ENCODE results near the gene ADAMTS17.

Gene ADAMTS17

DNA sequence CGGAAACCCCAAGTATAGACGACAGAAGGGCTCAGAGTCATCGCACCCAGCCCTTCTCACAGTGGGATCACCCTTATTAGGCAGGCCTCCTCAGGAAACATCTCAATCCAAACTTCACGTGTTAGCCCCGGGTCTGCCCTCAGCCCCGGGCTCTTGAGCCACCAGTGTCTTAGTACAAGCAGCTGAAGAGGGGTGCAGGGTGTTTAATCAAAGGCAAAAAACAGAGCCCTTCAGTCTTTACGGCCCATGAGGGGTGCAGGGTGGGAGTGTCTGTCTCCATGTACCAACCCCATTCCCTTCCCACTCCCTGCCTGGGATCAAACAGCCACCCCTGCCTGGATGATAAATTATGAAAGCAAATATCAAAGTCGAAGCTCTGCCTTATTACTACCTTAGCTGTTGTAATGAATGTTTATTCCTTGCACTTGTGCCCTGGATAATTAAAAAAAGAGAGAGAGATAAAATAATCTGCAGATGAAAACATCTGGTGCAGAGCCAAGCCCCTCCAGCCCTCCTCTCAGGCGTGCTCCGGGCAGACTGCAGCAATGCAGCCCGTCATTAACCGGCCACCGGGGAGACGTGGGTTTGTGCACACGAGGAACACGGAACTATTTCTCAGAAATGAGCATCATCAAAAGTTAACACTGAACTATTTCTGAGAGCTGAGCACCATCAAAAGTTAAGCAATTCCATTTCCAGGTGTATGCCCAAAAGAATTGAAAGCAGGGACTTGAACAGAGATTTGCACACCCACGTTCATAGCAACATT, 64.5 kb downstream of the ADAMTS17 start:
- no peak for DNase-seq (ENCODE audit: low read depth)

DNA sequence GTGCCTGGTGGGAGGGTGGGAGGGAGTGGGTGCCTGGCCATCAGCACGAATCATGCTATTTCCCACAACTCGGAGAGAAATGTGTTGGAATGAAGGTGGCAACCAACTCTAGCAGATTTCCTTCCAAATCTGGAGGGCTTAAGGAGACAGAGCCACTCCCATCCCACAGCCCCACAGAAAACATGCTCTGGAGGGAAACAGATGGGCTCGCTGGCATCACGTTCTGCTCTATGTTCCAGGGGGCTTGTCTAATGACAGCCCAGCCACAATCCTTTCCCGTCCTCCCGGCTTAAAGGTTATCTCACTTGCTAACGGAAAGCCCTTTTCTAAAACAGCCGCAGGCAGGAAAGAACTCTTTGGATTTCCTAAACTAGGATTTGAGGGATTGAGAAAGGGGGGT, 65.3 kb downstream of the ADAMTS17 start:
- DNase-seq (ENCODE audit: low read depth) = no peak

DNA sequence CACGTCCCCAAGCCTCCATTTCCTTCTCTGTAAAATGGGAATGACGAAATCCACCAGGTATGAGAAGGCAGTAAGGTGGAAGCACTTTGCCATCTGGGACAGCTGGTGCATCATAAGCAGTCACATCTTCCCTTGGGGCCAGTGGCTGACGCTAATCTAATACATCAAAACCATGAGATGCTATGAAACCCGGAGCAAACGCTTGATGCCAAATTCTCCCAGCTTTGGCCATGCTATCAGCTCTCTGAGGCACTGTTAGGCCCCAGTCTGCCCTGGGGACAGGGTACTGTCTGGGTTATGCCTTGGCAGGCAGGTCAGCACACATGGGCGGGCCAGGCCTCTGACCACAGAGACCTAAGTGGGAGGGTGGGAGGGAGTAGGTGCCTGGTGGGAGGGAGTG, 66.1 kb downstream of the ADAMTS17 start:
- no peak for DNase-seq (ENCODE audit: low read depth)

DNA sequence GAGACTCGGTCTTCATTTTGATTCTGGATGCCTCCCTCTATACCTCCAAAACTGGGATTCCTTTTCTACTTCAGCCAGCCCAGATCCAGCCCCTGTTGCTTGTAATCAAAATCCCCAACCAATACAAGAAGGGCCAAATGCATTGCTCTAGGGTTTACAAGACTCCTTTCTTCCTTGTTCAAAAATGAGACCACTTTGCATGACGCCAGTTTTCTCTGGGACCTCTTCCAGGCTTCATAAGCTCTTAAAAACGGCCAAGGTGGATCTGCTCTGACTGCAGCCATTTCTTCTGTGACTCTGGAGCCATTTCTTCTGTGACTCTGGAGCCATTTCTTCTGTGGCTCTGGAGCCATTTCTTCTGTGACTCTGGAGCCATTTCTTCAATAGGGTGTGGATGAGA, 71.9 kb downstream of the ADAMTS17 start:
- no peak for DNase-seq (ENCODE audit: low read depth)

DNA sequence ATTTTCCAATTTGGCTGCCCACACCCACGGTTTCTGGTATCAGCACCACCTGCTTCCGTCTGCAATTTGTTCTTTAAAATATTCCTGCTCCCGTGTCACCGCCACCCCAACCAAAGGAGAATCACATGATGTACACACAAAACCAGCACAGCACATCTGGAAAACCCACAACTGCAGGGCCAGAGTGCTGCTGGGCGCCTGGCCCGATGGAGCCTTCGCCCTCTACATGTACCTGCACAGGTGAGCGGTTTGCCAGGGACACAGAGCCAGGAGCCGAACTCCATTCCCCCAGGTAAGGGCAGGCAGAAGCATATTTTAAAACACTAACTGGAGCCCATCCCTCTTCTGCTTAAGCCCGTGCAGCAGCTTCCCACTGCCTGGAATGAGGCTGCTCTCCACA, 75.6 kb downstream of the ADAMTS17 start:
- DNase-seq (ENCODE audit: low read depth) = no peak

DNA sequence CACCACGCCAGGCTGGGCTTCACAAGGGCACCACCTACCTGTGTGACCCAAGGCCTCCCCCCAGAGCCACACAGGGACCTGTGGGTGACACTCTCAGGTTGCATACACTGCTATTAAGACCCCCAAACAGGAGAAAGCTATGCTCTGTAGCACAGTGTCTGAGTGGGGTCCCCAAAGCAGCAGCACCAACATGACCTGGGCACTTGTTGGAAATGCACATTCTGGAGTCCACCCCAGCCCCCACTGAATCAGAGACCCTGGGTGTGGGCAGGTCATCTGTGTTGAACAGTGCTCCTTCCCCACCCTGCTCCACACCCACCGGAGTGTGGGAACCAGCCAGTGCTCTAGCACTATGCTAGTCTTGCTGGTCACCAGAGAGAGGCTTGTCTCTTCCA, 76.1 kb downstream of the ADAMTS17 start:
- no peak for DNase-seq (ENCODE audit: low read depth)

DNA sequence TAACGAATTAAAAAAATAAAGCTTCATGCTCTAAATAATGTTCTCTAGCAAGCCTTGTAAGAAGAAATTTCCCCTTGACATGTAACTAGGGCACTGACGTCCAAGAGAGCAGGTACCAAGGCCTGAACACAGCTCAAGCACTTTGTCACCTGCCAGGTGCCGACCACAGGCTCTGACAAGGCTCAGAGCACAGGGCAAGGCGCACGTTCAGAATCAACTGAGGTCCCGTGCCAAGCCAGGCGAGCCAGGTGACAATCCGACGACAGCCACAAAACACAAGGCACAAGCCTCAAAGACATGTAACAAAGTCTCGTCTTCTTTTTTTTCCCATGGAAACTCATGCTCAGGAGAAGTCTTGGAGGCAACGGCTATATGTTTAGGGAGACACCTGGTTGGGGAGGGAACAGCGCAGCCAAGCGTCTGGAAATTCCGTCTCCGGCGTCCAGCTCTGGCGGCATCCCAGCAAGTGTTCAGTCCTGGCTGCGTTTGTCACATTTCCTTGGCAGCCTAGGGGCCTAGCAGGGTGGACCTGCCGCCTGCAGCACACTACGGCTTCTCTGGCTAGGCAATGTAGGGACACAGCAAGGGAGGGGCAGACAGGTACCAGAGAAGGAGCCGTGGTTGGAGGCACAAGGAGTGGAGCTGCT, 76.7 kb downstream of the ADAMTS17 start:
- DNase-seq (ENCODE audit: low read depth) = no peak

DNA sequence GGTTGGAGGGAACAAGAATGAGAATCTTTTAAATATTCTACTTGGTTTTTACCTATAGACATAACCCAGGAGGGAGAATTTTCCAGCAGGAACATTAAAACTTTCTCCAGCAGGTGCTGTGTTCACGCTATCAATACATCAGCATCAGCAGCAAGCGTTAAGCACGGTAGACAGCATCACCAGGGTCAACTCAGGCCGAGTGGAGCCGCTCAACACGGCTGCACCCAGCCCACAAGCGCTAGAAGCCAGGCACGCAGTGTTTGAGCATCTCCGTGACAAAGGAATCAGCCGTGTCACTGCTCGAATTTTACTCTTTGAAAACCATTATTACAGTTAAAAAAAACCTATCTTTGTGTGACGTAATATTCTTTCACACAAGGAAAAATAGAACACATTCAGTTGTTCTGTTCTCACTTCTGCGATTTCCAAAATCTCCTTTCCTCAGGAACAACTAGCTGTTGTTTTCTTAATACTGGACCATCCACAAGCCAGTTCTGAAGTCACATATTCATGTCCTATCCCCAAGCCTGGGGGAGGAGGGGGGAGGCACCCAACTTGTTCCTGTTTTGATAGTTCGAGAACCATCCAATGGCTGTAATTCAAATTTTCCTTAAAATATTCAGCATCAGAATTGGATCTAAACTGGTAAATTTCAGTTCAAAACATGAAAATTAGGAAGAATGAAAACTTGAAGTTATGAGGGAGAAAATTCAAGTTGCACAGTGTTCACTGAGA, 77.9 kb downstream of the ADAMTS17 start:
- no peak for DNase-seq (ENCODE audit: low read depth)

DNA sequence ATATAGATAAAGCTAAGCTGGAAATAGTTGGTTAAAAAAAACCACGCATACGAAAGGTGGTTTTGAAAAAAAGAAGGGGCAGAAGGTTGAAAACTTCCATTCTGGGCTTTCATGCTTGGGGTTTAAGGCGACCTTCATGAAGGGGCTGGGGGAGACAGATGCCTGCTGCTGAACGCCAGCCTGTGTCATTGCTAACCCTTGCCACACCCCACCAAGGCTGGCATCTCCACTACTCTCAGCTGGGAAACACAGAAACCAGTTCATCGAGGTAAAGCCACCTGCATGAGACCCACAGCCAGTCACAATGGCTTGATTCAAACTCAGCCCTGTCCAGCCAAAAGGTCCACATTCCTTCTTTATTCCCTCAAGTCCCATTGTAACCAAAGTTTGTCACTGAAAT, 78.7 kb downstream of the ADAMTS17 start:
- no peak for DNase-seq (ENCODE audit: low read depth)

DNA sequence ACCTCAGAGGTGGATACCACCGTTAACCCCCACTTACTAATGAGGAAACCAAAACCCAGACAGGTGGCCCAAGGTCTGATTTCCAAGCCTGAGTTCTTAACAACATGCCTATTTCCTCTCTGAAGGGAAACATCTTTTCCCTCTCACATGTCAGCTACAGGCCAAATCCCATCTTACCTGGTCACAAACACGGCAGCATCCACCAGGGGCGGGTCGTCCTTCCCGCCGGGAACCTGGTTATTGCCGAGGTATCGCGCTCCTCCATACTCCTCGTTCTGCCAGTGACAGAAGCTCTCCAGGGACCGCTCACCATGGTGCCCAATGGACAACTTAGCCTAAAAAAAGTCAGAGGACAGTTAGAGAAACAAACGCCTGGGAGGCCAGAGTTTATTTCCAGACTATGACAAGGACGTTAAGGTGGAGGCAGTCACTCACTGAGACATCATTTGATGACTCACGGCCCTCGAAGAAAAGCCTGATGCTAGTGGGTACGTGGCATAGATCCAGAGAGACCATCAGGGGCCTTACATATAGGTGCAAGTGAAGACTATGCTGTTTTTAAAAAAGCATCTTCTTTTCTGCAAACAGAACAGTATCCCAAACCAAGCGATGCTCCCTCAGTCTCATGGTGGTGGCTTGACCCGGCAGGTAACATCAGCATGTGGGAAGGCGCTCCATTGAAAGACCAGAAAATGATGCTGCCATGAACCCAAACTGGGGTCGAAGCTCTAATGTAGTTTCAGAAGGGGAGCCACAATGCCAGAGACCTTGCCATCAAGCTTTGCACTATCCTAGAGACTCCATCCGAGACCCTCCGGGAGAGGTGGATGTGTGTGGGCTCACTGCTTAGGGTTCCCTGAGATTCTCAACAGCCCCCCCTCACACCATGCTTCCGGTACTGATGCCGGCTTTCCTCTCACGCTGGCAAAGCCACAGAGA, 80.2 kb downstream of the ADAMTS17 start:
- DNase-seq (ENCODE audit: low read depth) = no peak

DNA sequence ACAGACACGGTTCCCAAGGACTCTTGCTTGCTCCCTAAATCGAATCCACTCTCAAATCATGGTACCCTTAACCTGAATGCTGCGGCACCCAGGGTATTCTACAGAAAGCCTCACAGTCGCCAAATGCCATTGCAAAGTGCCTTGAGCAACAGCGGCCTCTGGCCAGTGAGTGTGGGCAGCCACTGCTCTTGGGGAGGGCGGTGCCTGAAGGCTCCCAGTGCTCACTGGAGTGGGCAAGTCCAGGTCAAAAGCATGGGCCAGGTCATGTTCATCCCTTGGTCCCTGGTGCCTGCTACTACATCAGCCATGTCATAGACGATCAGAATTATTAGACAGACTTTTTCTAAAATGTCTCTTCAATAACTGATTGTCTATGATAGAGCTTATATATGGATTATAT, 82.5 kb downstream of the ADAMTS17 start:
- no peak for DNase-seq (ENCODE audit: low read depth)

DNA sequence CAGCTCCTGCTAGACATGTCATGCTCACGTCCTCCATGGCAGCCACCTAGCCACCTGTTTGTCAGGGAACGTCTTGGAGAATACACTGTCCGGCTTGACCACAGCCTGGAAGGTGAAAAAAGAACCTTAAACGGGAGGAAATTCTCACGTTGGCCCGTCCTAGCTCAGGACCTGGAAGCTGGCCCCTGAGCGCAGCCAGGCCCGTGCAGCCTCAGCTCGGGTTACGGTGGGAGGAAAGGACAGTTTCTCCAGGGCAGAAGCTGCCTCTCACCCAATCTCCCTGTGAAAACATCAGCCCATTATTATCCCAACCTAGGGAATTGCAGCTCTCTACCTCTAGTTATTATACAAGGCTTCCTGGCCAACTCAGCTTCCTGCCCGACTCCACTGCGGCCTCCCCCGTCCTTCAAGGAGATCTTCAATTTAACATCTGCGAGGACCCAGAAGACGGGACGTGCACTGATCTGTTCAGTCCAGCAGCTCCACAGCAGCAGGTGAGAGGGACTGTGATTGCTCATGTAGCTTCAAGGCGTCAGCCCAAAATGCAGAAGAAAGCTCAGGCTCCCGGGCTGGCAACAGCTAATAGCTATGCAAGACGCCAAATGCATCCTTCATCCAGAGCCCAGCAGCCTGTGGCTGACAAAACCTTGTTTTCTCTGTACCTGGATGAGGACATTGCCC, 84.7 kb downstream of the ADAMTS17 start:
- DNase-seq (ENCODE audit: low read depth) = no peak

DNA sequence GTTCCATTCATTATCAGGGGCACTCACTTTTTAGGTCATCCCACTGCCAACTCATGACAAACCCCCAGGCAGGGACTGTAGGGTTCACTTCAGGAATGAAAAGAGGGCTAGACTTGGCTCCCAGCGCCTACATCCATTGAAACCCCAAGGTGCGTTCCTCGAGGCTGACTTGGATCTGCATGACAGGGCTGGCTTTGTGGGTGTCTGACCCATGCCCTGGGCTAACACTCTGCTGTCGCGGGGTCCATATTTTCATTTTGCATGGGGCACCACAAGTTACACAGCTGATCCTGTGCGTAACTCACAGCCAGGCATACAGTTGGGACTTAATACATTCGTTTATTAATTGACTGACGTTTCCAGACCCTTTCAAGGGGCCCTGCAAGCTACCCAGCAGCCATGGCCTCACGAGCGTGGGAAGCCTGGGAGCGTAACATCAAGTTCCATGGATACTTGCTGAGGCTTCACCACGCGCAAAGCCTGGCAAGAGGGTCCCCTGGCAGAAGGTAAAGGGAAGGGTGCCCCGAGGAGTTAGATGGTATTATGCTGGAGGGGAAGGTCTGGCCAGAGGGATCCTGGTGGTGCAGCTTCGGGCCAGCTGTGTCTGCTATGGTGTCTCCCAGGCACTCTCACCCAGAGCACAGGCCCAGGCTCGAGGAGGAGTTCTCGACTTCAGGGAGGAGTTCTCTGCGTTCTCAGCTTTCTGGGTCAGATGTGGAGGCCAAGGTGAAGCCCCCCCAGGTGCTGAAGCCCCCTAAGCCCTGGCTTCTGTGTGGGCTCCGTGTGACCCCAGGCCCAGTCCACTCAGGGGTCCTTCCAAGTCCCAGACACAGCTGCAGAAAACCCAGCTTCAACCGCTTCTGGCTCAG, 85.4 kb downstream of the ADAMTS17 start:
- DNase-seq (ENCODE audit: low read depth) = no peak

DNA sequence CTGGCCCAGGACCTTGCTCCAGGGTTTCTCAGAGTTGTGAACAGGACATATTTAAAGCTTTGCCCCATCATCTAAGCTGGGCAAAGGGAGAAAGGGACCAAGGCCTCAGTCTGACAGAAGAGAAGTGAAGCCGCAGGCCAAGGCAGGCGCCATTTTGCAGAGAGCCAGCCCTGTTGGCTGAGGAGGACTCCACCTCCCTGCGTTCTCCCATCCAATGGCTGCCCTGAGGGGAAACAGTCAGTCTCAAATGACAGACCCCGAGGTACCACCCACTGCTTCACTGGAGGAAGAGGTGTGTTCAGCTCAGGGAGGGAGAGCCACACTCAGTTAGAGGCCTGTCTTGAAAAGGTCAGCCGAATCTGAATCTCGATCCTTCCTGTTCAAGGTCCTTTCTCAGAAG, 86.1 kb downstream of the ADAMTS17 start:
- DNase-seq (ENCODE audit: low read depth) = no peak

DNA sequence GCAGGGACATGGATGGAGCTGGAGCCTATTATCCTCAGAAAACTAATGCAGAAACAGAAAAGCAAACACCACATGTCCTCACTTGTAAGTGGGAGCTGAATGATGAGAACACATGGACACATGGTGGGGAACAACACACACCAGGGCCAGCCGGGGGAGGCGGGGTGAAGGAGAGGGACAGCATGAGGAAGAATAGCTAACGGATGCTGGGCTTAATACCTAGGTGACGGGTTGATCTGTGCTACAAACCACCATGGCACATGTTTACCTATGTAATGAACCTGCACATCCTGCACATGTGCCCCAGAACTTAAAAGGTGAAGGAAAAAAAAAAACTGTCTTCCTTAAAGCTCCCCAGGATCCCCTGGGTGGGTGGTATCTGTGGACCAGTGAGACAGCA, 87.1 kb downstream of the ADAMTS17 start:
- DNase-seq (ENCODE audit: low read depth) = no peak

DNA sequence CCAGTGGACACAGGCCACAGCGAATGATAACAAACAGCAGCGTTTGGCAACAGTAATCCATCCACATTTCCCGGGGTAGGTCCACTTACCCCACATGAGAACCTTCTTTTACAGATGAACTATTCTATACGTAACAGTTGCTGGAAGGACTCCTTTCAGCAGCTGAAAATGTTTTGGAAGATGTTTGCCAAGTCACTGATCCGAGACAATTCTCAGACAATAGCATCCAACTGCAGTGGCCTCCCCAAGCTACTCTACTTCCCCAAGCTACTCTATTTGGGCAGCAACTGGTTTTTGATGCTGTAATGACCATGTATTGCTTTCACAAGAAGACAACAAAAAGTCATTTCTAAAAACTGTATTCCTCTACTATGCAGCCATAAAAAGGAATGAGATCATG, 87.5 kb downstream of the ADAMTS17 start:
- no peak for DNase-seq (ENCODE audit: low read depth)

DNA sequence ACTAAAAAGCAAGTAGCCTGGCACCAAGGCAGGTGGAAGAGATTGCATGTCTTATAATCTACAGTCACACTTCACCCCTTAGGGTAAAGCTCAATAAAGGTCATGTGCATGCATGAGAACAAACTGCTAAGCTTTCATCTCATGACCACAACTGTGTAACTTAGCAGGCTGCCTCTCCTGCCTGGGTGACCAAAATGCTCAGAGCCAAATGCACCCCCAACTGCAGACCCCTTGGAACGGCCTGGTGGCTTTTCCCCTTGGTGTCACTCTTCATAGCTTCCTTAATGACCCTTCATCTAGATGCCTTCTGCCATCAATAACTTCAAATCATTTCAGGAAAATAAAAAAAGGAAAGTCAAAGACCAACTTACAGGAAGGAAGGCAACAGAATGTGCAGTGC, 88.1 kb downstream of the ADAMTS17 start:
- DNase-seq (ENCODE audit: low read depth) = no peak

DNA sequence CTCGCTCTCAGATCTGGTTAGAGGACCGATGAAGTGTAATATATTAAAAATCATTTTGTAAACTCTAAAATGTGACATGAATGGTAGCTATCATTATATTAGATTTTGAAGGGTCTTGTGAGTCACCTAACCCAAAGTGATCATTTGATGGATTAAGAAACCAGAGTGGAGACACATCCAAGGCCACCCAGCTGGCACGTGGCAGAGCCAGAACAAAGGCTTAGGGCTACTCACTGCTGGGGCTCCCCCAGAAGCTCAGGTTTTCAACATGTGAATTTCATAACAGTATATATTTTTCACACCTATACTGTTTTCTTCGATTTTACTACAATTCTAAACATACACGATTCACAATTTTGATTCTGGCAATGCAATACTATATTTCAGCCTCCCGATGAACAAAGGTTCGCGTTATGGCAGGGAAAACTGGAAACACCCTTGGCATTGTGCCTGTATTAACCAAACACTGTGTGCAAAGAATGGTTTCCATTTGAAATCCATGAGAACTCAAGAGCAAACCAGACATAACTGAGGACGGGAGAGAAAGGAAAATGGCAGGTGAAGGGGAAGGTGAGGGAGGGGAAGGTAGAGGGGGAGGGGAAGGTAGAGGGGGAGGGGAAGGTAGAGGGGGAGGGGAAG, 88.9 kb downstream of the ADAMTS17 start:
- no peak for DNase-seq (ENCODE audit: low read depth)

DNA sequence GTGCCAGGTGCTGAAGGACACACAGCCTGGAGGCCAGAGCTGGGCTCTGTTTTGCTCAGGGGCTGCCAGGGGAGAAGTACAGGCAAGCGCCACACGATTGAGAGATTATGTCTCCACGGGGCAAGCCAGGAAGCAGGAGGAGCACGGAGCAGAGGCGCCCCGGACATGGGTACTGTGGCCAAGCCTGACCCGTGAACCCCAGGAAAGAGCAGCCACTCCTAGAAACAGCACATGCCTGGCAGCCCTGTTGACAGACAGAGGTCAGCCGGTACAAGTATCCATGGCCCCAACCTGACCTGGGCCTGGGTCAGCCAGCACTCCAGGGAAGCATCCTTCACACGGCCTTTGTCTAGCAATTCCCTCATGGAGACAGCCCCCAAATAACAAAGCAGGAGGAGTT, 89.4 kb downstream of the ADAMTS17 start:
- DNase-seq (ENCODE audit: low read depth) = no peak

DNA sequence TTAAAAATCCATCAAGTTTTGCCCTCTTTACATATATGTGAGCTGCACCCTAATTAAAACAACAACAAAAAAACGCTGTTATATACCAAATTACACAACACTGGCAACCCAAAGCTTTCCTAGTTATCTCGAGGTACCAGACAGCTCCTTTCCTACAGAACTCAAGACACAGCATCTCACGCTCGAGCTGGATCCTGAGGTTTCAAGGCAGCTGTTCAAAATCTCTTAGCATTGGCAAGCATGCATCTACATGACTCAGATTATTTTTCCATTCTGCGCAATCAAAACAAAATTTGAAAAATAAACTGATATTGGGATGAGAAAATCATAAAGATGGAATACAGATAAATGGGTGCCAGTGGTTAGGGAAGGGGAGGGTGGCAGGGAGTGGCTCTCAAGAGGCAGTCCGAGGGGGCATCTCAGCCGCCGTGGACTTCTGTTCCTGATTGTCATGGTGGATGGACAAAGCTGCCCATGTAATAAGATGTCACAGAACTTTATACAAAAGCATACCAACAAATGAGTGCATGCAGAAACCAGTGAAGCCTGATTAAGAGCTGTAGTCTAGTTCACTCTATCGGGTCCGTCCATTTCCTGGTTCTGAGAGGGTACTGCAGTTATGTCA, 91.5 kb downstream of the ADAMTS17 start:
- no peak for DNase-seq (ENCODE audit: low read depth)

Data from iris pigment epithelial cell (primary cell).